HG02623 (cell line): ENCODE measurements around the gene KCNAB2.
"Not testable (repeated sequence)": the region's sequence is repeated elsewhere in the genome, so short reads cannot be mapped to it uniquely, and the experiment has no call there.

Experiments
- ATAC-seq: cut with Tn5 transposase; IDR thresholded peaks from one replicate; pipeline ENCODE4 v1.9.1; 2021; ENCODE audit warnings: moderate library complexity; ENCODE audit not compliant: unreplicated experiment

Gene KCNAB2

DNA sequence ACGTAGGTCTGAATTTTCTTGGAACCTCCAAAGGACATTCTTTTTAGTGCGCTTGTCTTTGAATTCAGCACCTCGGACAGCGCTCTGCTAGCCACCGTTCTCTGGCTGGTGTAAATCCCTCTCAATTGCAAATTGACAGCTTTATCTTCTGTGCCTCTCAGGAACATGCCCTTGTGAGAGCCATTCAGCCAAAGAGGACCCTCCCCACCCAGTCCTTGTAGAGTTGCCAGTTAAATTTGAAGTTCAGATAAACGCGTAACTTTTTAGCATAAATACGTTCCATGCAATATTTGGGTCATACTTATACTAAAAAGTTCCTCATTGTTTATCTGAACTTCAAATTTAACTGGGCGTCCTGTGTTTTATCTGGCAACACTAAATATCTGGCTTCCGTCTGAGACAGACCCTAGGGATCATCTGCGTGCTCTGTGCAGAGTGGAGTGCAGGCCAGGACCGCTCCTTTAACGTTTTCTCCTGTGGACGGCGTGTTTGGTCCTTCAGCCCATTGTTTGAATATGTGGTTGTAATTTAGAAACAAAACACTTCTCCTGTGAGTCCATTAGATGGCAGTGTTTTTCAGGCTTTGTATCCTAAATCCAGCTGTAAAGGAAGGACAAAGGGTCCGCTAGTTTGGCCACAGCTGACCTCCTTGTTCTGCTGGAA, 7.0 kb downstream of the KCNAB2 start:
- no peak for ATAC-seq

DNA sequence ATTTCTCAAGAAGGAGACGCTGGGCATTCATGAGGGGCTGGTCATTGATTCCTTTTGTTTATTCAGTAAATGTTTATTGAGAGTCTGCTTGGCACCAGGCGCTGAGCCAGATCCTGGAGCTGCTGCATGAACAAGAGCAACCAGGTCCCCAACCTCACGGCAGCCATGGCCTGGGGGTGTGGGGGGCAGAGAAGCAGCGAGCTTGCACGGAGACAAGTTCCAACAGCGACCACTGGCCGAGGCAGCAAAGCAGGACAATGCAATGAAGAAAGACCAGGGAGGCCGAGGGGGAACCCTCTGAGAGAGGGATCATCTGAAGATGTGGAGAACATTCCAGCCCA, 7.5 kb downstream of the KCNAB2 start:
- ATAC-seq, result no peak

DNA sequence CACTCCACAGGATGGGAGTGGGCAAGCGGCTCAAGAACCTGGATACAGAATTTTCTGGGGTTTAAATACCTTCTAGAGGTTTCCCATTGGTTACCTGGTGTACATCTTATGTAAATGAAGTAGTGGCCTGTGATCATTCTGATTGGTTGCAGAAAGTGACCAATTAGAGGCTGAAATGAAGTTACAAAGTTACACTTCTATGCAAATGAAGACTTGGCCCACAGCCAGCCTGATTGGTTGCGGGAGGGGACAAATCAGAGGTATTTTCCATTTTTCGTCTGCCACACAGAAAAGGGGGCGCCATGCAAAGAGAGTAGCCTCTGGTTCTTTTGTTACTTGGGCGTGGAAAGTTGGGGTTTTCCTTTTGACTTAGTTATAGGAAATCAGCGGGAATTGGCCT, 8.9 kb downstream of the KCNAB2 start:
- ATAC-seq, result no peak

DNA sequence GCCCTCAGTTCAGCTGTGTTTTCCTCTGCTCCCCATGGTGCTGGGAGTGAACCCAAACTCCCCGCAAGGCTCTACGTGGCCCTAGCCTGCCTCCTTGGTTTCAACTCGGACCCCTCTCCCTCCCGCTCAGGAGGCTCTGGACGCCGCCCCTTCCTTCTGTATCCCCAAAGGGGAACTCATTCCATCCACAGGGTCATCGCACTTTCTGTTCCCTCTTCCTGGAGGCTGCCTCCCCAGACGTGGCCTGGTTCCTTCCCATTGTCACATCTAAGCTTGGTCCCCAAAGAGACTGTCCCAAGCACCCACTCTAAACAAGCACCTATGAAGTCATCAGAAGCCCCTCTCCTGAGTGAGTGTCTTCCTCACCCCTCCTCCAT, 10.9 kb downstream of the KCNAB2 start:
- ATAC-seq, result no peak

DNA sequence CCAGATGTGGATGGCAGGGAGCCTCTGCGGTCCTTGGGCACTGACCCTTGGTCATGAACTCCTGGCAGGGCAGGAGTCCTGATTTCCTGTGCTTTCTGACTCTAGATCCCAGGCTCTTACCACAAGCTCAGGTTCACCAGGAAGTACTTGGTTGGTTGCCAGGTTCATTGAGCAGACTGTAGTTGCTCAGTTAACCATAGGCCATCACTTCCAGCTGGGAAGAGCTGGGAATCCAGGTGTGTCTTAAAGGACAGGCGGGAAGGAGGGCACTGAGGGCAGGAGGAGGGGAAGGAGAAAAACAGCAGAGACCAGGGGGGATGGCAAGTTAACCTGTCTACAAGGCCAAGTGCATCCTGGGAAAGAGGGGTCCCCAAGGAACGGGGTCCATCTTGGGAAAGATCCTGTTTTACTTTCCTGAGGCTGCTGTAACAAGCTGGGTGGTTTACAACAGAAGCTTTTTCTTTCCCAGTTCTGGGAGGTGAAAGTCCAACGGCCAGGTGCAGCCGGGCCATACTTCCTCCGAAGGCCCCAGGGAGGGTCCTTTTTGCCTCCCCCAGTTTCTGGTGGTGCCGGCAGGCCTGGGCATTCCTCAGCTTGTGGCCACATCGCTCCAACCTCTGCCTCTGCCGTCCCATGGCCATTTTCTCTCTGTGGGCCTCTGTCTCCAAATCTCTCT, 11.6 kb downstream of the KCNAB2 start:
- ATAC-seq, result no peak

DNA sequence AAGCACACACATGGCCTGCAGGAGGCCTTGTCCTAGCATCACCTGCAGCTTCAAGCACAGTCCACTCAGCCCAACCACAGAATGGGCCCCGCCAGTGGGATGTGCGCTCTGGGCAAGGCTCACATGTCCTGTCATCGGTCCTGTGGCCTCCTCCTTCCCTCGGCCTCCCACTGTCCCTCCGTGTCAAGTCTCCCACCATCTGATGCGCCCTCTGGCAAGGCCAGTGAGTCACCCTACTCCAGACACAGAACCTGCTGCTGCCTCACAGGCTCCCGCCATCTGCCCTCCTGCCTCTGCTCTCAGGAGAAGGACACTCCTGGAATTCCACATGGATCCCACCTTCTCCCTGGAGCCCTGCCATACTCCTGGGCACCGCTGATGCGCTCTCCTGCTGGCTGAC, 14.2 kb downstream of the KCNAB2 start:
- no peak for ATAC-seq

DNA sequence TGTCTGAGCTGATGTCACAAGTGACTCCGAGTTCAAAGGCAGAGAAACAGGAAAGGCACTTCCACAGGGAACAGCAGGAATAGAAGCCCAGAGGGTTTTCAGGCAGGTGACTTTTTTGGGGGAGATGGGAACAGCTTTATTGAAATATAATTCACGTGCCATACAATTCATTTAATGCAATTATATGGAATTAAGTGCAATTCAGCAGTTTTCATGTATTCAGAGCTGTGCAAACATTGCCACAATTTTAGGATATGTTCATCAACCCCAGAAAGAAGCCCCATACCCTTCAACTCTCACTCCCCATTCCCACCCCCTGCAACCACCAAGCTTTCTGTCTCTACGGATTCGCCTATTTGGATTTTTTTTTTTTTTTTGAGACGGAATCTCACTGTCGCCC, 17.0 kb downstream of the KCNAB2 start:
- no peak for ATAC-seq

DNA sequence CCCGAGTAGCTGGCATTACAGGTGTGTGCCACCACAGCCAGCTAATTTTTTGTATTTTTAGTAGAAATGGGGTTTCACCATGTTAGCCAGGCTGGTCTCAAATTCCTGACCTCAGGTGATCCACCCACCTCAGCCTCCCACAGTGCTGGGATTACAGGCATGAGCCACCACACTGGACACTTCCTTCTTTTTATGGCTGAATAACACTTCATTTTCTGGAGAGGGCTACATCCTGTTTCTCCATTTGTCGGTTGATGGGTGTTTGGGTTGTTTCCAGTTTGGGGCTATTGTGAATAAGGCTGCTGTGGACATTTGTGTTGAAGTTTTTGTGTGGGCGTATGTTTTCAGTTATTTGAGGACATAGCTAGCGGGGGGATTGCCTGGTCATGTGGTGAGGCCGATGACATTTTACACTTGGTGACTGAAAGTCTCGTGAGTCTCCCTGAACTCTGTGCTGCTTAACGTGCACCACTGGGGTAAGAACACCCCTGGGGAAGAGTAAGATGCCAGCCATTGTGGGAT, 17.9 kb downstream of the KCNAB2 start:
- not testable (repeated sequence) for ATAC-seq

DNA sequence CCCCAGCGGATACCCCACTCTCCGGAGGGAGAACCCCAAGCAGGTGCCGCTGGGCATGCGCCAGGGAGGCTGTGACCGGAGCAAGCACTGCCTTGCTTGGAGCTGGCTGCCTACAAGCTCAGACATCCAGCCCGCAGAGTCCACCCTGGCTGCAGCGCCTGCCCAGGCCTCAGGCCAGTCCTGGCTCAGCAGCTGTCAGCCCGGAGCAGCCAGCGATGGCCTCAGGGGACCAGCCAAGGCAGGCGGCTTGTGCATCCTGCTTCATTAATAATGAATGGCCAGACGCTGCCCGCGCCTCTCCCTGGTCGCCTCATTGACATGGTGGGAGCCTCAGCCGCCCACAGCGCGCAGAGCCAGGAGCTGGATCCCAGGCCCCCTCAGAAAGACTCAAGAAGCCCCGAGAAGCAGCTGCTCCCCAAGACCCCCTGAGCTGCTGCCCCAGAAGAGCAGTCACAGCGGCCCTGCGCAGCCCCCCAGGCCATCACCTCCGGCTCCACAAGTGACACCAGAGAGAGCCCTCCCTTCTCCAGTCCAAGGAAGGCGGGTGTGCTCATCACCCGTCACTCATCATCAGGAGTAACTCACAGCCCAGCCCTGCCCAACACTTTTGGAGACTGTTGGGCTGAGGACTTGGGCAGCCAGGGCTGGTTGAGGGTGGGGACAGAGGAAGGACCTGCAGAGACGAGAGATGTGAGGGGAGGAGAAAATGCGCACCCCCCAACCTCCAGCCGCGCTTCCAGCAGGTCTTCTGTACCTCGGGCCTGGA, 19.6 kb downstream of the KCNAB2 start:
- ATAC-seq, result no peak

DNA sequence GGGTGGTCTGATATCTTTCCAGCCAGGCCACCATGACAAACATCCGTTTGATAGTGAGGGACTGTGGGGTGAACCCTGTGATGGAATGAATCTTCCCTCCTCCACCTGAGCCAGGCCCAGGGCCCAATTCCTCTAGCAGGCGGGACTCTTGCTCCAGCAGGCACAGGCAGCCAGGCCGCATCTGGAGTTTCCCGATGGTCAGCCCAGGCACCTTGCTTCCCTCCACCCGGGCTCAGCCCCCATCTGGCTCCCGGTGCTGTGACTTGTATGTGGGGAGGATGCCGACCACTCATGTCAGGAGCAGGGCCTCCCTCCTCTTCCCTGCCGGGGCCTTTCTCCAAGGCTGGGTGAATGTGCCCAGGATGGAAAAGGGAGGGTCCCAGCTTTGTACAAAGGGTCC, 21.0 kb downstream of the KCNAB2 start:
- ATAC-seq, result no peak

DNA sequence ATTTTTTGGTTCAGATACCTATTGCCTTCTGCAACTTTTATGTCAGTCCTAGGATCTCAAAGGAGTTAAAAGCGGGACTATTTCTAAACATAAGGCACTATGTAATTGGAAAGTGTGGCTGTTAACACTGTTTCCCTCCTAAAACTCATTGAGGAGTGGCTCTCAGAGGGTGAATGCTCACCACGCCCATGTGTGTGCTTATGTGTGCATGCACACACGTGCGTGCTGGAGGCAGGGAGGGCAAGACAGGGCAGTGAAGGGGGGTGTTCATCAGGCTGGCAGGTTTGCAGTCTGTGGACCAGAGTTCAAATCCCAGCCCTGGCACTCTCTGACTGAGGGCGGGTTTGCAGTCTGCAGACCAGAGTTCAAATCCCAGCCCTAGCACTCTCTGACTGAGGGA, 22.4 kb downstream of the KCNAB2 start:
- no peak for ATAC-seq

DNA sequence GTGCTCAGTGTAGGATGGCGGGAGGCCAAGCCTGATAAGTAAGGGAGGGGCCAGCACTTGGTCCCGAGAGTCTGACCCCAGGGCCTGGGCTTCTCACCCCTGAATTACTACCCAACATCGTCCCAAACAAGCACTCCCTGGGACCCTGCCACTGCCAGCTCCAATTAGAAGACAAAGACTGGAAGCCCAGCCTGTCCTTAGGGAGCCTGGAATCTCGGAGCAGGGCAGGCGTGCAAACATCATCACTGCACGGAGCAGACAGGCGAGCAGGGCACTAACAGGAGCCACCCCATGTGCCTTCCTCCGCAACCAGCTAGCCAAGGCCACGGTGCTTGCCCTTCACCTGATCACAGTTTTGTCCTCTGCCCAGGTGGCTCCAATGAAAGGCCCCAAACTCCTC, 23.2 kb downstream of the KCNAB2 start:
- no peak for ATAC-seq

DNA sequence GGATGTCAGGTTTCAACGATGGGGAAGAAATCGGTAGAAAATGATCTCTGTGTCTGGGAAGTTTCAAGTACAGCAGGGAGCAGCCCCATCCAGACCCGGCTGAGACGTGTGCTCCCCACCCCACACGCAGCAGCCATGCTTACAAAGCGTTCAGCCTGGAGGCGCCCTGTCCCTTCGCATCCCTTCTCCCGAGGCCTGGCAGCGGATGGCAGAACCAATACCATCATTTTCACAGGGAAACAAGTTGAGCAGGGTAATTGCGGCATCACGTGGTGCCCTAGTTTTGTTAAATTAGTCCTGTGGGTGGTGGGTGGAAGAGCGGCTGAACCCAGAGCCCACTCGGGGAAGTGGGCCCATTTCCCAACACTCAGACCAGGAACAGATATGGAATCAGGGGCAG, 23.9 kb downstream of the KCNAB2 start:
- ATAC-seq, result no peak

DNA sequence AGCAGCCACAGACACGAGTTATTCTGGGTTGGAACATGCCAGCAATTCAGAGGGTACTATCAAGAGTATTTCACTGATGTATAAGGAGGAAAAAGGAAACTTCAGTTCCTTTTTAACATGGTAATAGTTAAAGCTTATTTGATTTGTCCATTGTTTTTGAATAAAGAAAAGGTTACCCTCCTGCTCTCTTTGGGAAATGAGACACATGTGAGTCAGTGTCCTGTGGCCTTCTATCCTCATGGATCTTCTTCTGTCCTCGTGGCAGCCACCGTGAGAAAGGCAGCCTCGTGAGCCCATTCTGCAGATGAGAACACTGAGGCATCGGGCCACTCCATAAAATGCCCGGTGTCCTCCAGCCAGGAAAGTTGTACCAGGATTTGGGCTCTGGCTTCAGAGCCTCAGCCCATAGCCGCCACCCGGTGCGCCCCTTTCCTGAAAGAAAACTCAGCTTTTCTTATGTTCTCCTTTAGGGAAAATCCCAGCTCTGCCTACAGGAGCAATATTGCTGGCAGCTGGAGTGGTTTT, 24.8 kb downstream of the KCNAB2 start:
- ATAC-seq, result no peak

DNA sequence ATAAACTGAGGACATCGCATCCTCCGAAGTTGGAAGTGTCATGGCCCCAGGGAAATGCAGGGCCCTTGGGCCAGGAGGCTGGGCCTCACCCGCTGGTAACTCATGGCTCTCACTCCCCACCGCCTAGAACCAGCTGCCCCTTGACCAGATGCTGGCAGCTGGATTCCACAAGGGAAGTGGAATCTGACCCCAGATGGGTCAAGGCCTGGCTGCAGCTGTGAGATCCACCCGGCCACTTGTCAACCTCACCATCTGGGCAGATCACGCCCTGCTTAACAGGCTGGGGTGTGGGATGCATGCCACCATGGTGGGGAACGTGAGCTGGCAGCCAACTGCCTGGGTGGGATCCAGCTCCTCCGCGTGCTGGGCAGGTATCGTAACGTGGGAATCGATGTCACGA, 25.5 kb downstream of the KCNAB2 start:
- ATAC-seq, result no peak

DNA sequence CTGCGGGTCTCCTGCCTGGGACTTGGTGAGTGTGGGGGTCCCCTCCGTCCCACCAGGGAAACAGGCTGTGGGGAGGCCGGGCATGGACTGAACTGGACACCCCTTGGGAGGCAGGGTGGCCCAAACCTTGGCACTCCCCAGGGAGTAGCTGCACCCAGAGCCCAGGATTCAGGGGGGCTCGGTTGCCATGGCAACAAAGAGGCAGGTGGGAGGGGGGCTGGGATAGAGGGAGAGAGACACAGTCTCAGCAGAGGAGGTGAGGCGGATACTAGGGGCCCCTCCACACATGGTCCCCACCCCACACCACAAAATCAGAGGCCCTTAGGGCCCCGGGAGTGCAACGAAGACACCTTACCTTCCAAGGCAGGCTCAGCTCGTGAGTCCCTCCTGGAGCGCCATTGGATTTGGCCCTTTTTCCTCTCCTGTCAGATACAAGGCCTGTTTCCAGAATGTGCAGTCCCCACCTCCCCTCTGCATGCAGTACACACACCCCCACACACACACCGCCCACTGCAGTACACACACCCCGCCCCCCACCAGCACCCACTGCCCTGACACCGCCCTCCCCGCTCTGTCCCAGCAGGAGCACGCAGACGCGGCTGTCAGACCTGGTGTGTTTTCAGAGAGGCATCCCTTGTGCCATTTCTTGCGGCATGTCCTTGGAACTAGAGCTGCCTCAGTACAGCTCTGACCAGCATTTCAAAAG, 27.2 kb downstream of the KCNAB2 start:
- no peak for ATAC-seq

DNA sequence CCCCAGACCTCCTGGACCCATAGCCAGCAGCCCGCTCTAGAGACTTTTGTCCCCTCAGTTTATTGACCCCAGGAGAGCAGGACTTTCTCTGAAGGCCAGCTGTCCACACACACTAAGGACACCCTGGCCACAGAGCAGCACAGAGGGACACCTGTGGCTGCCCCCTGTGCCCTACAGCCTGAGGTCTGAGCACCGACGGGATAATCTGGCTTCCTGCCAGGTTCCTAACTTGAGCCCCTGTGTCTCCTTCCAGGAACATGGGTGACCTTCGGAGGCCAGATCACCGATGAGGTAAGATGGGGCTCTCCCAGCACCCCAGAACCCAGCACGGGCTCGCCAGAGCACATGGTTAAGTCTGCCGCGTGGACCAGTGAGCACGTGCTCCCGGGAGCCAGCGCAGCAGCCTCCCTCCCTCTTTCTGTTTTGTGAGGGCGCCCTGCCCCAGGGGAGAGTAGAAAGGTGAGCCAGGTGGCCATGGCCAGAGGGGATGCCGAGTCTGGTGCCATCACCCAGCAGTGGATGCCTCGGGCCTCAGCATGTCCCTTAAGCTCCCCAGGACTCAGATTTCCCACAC, 27.9 kb downstream of the KCNAB2 start:
- ATAC-seq, result no peak

DNA sequence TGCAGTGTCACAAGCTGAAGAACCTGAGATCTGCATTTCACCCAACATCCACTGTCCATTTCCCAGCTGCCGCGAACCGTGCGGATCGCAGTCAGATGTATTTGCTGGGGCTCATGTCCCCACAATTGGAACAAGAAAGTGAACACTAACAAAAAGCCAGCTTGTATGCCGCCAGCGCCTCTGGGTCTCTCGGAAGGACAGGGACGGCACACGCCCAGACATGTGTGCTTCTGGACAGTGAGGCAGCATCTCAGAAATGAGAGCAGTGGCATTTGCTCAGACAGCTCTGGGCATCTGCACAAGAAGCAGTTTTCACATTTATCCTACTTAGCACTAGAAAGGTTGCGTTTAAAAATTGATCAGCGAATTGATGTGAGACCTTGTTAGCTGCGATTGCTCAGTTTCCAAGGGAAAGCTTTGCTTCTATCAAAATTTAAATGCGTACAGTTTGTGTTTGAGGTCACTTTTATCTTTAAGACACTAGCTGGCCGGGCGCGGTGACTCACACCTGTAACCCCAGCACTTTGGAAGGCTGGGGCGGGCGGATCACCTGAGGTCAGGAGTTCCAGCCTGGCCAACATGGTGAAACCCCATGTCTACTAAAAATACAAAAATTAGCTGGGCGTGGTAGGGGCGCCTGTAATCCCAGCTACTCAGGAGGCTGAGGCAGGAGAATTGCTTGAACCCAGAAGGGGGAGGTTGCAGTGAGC, 28.7 kb downstream of the KCNAB2 start:
- no peak for ATAC-seq

DNA sequence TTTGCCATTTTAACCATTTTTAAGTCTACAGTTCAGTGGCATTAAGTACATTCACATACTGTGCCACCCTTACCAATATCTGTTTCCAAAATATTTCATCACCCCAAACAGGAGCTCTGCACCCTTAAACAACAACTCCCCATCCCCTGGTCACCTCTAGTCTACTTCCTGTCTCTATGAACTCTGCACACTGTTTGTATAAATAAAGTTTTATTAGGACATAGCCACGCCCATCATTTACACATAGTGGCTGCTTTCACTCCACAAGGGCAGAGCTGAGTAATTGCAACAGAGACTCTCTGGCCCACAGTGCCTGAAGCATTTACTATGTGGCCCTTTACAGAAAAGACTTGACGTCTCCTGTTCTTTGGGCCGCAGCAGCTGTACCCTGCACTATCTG, 30.1 kb downstream of the KCNAB2 start:
- no peak for ATAC-seq

DNA sequence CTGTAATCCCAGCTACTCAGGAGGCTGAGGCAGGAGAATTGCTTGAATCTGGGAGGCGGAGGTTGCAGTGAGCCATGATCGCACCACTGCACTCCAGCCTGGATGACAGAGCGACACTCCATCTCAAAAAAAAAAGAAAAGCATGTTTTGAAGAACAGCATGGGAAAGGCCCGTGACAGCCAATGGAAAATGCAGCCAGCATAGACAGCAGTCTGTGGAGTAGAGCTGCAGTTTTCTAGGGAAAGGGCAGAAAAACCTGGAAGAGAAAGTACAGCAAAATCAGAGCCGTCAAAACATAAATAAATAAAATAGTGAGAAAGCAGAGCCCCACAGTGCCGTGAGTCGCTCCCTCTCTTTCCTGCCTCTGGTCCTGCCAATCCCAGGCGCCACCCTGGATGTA, 31.4 kb downstream of the KCNAB2 start:
- ATAC-seq, result not testable (repeated sequence)
